Measurements from ENCODE around the gene PRKCB.
"Not testable (repeated sequence)": the region's sequence is repeated elsewhere in the genome, so short reads cannot be mapped to it uniquely, and the experiment has no call there.

PRKCB gene

DNA sequence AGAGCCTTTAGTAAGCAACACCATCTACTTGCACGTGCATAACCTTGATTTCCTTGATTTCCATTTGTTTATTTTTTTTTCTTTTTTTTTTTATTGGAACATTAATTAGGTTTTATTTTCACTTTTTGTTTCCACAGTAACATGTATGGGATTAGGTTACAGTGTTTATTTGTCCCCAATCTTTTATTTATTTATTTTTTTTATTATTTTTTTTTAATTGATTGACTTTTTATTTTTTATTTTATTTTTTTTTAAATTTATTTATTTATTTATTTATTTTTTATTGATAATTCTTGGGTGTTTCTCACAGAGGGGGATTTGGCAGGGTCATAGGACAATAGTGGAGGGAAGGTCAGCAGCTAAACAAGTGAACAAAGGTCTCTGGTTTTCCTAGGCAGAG lies 272.3 kb downstream of the PRKCB start:
- DNase-seq, result not testable (repeated sequence)

DNA sequence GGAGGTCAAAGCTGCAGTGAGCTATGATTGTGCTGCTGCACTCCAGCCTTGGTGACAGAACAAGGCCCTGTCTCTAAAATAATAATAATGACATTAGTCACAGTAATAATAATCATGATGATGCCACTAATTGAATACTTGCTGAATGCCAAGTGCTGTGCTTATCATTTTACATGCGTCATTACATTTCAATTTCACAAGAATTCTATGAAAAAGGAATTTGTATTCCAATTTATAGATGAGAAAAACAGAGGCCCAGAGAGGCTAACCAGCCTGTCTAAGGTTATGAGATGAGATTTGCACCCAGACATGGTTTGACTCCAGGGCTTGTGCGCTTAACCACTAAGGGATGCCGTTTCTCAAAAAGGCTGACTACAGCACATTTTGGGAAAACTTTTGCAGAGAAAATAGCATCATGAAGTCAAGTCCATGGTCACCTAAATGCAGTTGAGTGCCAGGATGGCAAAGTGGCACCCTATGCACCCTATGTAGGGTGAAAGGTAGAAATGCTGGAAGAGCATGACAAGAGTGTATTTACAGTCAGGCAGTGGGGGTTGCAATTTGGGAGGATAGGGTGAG lies 276.0 kb downstream of the PRKCB start:
- DNase-seq, result no peak

DNA sequence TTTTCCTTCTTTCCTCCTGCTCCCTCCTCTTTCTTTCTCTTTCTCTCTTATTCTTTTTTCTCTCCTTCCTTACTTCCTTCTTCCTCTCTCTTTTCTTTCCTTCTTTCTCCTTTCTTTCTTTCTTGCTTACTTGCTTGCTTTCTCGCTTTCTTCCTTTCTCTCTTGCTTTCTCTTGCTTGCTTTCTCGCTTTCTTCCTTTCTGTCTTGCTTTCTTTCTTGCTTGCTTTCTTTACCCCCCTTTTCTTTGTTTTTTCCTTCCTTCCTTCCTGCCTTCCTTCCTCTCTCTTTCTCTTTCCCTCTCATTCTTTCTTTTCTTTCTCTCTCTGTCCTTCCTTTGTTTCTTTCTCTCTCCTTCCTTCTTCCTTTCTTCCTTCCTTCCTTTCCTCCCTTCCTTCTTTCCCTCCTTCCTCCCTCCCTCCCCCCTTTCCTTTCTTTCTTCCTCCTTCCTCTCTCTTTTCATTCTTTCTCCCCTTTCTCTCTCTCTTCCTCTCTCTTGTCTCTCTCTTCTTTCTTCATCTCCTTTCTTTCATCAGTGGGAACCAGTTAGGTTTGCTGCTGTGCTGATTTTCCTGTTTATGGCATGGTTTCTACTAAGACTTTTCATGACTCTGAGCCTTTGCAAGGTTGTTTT lies 277.4 kb downstream of the PRKCB start:
- no peak for DNase-seq

DNA sequence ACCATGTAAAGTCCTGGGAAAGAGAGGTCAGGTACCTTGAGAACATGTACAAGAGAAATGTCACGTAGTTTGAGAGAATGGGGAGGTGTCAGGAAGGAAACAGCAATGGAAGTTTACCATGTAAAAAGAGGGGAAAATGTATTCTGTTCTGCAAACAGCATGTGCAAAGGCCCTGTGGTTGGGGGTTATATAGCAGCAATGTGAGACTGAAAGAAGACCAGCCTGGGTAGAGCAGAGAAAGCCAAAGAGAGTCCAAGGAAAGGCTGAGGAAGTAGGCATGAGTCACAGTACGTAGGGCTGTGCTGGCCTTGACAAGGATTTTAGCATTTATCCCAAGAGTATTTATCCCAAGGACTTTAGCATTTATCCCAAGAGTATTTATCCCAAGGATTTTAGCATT lies 279.1 kb downstream of the PRKCB start:
- no peak for DNase-seq

DNA sequence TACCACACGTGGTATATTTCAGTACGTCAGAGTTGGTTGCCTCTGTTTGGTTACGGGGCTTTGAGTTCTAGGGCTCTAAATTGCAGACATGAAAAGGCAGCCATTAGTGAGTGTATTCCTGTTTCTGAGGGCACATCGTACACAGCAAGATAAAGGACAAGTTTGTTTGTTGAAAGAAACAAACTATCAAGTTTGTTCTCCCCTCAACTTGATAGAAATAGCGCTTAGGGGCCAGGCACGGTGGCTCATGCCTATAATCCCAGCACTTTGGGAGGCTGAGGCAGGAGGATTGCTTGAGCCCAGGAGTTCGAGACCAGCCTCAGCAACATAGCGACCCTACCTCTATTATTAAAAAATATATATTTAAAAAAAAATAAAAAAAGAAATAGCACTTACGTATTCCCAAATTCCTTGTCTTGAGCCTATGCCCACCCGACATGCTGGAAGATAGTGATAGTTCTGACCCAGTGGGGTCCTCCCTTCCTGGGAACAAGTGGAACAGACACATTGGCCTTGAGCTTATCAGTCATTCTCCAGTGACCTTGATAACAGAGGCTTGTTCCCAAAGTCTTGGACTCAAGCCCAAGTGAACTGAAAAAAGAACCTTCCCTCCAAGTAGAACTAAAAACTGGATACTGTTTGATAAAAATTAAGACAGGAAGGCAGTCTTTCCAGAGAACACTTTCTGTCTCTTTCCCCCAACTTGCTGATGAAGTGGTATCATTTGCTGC lies 280.4 kb downstream of the PRKCB start:
- no peak for DNase-seq

DNA sequence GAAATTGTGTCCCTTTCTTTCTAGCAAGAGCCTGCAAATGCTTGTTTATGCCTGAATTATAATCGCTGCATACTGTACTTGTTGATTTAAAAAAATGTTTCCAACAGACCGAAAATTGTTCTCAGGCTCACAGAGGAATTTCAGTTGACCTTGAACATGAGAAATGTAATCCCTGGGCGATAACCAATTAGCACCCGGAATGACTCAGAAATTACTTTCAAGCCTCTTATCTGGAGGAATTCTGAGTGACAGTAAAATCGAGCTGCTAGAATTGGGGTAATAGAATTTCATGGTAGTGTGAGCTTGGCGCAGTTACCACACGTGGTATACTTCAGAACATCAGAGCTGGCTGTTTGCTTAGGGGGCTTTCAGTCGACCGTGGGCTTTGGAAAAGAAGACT lies 281.2 kb downstream of the PRKCB start:
- DNase-seq, result no peak

DNA sequence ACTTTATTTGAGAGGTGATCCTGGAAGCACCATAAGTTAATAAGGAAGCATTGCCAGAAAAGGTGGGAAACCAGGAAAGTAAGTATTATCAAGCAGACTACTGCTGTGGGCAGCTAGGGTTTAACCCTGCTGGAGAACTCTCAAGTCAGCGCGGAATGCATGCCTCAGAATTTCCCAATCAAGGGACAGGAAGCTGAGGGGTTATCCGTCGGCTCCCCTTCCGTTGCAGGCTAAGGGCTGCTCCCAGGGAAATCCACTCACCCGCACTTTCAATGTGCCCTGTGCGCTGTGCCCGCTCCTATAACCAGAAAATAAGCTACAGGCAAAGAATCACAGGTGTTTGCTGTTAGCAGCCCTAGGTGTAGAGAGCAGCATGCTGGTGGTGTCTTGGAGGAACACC lies 281.9 kb downstream of the PRKCB start:
- no peak for DNase-seq

DNA sequence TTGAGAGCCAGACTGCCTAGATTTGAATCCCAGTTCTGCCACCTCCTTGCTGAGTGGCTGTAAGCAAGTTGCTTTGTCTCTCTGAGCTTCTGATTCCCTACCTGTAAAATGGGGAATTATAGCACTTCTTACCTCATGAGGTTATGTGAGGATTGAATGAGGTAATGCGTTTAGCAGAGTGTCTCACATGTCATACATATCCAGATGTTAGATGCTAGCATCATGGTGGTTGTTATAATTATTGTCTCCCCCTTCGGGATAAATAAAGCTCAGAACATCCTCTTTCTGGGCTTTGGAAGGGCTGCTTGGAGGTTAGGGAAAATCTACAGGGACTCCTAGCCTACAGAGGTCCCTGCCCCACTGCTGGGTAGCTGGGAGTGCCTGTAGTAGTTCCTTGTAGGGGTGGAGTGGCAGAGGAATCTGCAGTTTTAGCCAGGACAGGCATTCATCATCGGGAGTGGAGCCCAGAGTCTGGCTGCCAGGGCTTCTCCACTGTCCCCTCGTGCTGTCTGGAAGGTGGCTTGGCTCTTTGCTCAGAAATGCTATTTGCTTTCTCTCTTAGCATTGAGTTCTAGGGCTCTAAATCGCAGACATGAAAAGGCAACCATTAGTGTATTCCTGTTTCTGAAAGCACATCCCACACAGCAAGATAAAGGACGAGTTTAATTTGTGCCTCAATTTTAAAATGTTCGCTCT lies 282.5 kb downstream of the PRKCB start:
- no peak for DNase-seq

DNA sequence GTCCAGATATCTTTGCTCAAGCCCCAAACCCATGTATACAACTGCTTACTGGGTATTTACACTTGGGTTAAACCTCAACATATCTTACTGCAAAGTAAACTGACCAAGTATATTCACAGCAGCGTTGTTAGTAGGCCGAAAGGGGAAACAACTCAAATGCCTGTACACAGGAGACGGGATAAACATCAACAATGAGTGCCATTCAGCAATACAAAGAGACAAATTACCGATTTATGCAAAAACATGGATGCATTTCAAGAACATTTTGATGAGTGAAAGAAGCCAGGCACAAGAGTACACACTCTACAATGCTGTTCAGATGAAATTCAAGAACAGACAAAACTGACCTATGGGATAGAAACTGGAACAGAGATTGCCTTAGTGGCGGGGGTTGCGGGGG lies 284.0 kb downstream of the PRKCB start:
- no peak for DNase-seq

DNA sequence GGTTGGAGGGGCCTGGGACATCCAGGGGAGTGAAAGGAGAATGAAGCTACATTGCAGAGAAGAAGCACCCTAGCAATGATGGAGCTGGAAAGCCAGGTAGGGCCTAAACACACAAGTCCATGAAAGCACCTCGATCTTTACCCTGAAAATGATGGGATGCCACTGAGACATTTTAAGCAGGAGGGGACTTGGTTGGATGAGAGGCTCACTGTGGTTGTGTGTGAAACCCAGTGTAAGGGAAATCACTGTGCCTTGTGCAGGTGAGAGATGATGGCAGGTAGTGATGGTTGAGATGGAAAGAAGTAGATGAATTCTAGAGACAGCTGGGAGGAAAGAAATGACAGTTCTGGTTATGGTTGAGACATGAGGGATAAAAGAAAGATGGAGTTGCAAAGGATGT lies 287.5 kb downstream of the PRKCB start:
- no peak for DNase-seq

DNA sequence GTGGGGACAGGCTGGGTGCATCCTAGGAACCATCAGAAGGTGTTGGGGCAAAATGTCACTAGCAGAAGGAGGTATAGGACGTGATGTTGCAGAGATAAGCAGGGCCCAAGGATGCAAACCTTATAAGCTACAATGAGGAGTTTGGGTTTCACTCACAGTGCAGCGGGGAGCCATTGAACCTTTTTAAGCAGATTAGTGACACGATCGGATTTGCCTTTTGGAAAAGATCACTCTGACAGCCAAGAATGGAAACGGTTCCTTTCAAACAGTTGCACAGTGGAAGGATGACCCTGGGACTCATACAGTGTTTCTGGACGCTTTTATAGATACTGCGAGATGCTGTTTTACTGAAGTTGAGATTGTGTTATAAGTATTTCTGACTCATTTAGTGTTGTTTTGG lies 288.5 kb downstream of the PRKCB start:
- DNase-seq, result no peak

DNA sequence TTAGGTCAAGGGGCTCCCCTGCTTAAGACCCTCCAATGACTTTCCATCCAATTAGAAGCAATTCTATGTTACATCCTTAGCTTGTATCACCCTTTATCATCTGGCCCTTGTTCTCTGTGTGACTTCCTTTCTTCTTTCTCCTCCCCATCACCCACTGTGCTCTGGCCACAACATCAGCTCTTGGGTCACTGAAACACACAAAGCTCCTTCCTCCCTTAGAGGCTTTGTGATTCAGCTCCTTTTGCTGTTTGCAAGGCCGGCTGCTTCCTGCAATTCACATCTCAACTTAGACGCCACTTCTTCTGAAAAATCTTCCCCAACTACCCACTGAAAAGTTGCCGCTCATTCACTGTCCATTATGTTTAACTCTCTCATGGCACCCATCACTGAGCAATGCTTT lies 289.4 kb downstream of the PRKCB start:
- no peak for DNase-seq

DNA sequence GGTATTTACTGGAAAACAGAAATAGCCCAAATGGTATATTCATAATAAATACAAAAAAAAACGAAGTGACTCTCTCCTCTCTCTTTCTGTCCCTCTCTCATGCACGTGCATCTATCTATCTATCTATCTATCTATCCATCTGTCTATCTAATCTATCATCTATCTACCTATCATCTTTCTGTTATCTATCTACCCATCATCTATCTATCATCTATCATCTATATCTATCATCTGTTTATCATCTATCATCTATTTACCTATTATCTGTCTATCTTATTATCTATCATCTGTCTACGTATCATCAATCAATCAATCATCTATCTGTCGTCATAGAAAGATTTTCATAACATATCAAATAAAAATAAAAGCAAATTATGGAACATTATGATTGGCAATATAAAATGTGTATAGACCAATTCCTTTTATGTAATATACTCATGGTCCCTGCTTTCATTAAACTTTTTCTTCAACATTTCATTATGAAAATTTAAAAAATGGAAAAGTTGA lies 293.7 kb downstream of the PRKCB start:
- DNase-seq, result no peak

DNA sequence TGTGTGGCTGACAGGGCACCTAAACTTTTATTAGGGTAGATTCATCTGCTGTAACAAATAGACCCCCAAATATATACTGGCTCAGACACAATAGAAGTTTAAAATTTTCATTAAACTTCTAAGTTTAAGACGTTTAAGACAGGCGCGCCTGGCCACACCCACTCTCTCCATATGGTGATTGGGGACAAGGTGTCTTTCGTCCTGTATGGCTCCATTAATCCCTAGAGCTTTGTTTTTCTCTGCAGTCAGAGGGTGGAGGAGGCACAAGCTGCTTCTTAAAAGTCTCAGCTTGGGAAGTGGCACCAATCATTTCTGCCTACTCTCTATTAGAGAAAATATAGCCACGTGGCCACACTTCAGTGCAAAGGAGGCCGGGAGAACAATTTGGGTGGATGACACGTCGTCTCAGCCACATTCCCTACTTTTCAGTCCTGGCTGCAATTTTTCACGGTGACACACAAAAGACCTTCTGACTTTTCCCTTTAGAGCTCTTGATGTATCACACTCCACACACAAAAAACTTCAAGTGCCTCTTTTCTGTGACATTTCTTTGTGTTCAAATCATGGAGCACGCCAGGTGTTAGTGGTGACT lies 294.8 kb downstream of the PRKCB start:
- no peak for DNase-seq

DNA sequence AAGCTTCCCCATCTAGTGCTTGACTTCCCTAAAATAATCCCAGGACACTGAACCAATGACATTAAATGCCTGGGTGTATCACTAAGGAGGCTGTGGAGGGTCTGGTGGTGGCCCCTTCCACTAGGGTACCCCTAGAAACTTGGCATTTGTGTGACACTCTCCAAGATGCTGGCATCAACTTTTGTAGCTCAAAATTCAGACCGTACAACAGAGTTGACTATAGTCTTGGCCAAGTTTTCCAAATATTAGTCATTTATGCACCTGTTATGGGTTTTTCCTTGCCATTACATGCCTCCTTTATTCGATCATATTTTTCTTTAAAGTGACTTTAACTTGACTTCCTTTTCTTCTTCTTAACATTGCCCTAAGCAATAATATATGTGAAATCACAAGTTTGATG lies 295.5 kb downstream of the PRKCB start:
- no peak for DNase-seq

DNA sequence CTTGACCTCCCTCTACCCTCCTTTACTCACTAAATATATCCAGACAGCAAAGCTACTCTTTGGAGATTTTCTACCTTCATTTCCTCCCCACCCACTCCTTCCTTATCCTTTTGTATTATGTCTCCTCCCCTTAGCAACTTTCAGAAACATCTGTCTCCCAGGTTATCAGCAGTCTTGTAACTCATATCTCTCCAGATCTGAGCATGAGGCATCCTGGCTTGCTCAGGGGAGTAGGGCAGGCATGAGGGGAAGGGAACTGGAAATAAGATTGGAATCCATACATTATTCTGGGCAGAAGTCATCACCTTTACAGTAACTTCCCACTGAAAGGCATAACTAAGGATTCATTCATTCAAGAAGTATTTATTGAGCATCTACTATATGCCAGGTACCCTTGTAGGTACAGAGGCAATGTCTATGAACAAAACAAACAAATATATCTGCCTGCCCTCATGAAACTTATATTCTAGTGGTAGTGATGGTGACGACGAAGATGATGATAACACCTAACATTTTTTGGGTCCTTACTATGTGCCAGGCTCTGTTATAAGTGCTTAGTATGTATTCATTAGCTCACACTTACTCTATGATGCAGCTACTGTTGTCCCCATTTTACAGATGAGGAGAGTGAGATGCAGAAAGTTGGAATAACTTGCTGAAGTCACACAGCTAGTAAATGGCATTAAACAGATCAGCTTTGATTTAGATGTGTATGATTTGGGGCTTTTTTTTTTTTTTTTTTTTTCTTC lies 296.4 kb downstream of the PRKCB start:
- DNase-seq, result no peak

DNA sequence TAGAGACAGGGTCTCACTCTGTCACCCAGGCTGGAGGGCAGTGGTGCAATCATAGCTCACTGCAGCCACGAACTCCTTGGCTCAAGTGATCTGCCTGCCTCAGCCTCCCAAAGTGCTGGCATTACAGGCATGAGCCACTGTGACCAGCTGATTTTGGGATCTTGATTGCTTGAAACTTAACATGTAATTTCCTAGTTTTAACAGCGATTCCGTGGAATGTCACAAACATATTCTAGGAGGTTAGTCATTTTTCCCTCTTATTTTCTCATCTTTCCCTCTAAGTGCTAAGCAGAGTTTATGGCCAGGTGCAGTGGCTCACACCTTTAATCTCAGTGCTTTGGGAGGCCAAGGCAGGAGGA lies 297.0 kb downstream of the PRKCB start:
- DNase-seq, result no peak

DNA sequence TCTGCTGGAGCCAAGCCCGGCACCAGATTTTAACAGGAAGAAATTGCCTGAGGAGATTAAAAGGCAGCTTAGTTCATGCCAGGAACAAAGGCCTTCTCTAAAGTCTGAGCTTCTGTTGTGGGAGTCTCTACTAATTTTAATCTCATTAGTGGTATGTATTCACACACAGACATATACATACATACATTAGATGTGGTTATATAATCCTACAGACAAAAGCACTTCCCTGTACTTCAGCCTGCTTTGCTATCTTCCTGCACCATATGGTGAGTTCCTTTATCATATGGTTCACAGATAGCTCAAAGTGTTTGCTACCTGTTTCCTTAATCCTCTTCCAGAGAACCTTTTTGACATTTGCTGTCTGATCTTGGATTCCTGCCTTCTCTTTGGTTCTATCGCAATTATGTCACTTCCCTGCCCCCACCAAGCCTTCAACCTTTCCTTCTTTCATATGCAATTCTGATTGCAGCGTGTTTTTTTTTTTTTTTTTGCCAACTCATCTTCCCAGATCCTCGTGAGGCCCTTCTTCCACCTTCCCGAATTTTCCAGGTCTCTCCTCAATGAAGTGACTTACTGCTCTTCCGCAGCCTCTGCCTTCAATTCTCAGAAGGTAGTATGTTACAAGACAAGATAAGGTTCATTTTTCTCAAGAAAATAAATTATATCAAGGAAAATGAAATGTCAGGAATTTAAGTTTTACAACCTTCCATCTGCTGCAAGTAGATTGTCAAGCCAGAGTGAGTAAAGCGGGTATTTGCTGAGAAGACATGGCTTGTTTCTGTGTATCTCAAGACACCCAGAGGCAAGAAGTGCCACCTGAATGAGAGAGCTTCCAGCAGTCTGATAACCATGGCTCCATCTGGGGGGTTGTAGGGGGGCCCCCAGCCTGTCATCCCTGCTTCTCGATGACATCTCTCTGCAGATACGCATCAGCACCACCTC lies 300.1 kb downstream of the PRKCB start:
- DNase-seq, result no peak

DNA sequence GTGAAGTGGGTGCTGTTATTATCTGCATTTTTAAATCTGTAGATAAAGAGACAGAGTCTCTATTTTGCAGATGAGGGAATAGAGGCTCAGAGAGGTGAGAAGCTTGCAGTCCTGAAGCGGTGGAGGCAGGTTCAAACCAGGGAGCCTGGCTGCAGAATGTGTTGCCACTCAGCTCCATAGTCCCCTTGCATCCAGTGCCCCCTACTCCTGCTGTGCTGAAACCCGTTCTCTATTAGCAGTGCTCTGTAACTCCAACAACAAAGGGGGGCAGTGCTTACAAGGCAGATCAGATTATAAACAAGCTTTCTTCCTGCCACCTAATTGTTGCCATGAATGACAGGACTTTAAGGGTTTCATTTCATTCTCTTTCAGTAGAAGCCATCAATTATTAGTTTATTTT lies 302.2 kb downstream of the PRKCB start:
- DNase-seq, result no peak

DNA sequence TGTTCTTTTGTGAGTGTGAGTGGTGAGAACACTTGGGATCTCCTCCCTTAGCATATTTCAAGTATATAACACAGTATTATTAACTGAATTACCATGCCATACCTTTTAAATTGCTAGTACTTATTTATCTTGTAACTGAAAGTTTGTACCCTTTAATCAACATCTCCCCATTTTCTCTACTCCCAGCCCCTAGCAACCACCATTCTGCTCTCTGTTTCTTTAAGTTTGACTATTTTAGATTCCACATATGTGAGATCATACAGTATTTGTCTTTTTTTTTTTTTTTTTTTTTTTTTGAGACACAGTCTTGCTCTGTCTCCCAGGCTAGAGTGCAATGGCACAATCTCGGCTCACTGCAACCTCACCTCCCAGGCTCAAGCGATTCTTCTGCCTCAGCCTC lies 302.8 kb downstream of the PRKCB start:
- DNase-seq, result no peak

DNA sequence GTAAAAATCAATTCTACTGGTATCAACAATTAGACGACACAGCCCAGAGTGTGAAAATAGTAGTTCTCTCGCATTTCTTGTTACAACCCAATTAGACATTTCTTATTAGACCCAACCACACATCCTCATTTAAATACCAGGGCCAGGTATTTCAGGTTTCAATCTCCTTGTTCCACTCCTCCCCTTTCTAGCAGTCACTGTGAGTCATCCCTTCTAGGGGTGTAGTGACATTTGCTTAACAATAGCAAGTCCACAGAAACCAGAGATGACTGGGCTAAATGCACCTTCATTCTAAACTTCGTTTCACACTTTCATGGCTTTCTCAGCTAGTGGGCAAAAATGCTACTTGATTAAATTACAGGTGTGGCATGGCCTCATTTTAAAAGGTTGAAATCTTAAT lies 303.5 kb downstream of the PRKCB start:
- DNase-seq, result no peak

DNA sequence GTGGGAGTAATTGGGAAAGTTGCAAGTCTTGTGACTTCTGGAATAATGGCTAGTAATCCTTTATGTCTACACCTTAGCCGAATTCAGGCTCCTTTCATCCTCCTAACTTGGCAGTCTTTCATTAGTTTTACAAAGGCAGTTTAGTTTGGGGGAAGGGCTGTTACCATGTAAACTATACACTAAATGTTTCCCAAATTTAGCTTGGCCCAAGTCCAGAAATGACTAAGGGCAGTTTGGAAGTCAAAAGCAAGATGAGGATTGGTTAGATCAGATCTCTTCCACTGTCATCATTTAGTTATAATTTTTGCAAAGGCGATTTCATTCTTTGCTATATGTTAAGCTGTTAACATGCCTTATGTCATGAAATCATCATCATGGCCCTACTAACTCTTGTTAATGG lies 304.9 kb downstream of the PRKCB start:
- DNase-seq, result no peak
